H1 (cell line): ENCODE measurements around the gene NID1. TPM values are rescaled to one million over a fixed set of nuclear protein-coding genes. Genes with fewer than 3 reads are reported as not detected.

Experiments used
- CTCF ChIA-PET: fragments of 300-600 bp; sonication (Branson Sonifier 250); formaldehyde crosslinking; loops from one replicate; lab custom pipeline; 2021; ENCODE audit not compliant: partially characterized antibody; lab: Charles Lee
- POLR2A ChIA-PET: fragments of 300-600 bp; sonication (Branson Sonifier 250); formaldehyde crosslinking; loops from one replicate; lab custom pipeline; 2021; ENCODE audit warnings: inconsistent platforms; ENCODE audit not compliant: partially characterized antibody; lab: Charles Lee
- DNase-seq, 2 experiments: peaks; one replicate each; pipeline versions ENCODE4 v3.0.0 to v3.0.0-alpha.2; 2010 to 2022; ENCODE audit warnings: low spot score in 2 of 2, low read depth in 1 of 2, mixed read lengths in 1 of 2
- FAIRE-seq: peaks from 2 replicates; lab custom pipeline; 2011; peaks lifted over from hg19 to GRCh38; lab: Jason Lieb, UNC
- H2AFZ ChIP-seq: 2 replicates; pipeline ENCODE4 v1.8.1; 2012; ENCODE audit warnings: low read length, inconsistent platforms
- H2AK5ac ChIP-seq: 2 replicates; pipeline ENCODE4 v1.6.1; 2013; ENCODE audit warnings: low read depth, low read length
- H2BK120ac ChIP-seq: replicated peaks from 2 replicates; pipeline ENCODE3; 2013; ENCODE audit warnings: low read depth, low read length, inconsistent platforms
- H2BK12ac ChIP-seq: 2 replicates; pipeline ENCODE4 v1.6.1; 2013; ENCODE audit warnings: low read depth, low read length
- H2BK15ac ChIP-seq: 2 replicates; pipeline ENCODE4 v1.6.1; 2013; ENCODE audit warnings: low read length
- H2BK20ac ChIP-seq: 2 replicates; pipeline ENCODE4 v1.6.1; 2013; ENCODE audit warnings: low read length
- H2BK5ac ChIP-seq: 2 replicates; pipeline ENCODE4 v1.6.1; 2013; ENCODE audit warnings: low read depth, low read length
- H3K14ac ChIP-seq: 2 replicates; pipeline ENCODE4 v1.6.1; 2013; ENCODE audit warnings: inconsistent platforms; ENCODE audit not compliant: insufficient read length
- H3K18ac ChIP-seq: 2 replicates; pipeline ENCODE4 v1.6.1; 2013; ENCODE audit warnings: low read length; ENCODE audit errors: extremely low read depth
- H3K23ac ChIP-seq: 2 replicates; pipeline ENCODE4 v1.6.1; 2013; ENCODE audit warnings: inconsistent platforms; ENCODE audit not compliant: insufficient read length
- H3K23me2 ChIP-seq: 2 replicates; pipeline ENCODE4 v1.6.1; 2013; ENCODE audit warnings: low read depth, low read length
- H3K27ac ChIP-seq: 2 replicates; pipeline ENCODE4 v1.6.1; 2011; ENCODE audit warnings: low read depth, low read length, inconsistent platforms
- H3K27me3 ChIP-seq, 4 experiments: replicated peaks in 1 of 4; 1 replicate in 1 of 4; 2 replicates in 3 of 4; pipeline versions ENCODE4 v1.6.1 to v1.8.1; 2011 to 2013; ENCODE audit warnings: low read length in 3 of 4, mild to moderate bottlenecking in 3 of 4, inconsistent platforms in 2 of 4, mixed read lengths in 2 of 4, moderate library complexity in 1 of 4; ENCODE audit not compliant: control insufficient read depth in 3 of 4, insufficient read depth in 3 of 4; ENCODE audit errors: extremely low read depth in 1 of 4
- H3K36me3 ChIP-seq, 4 experiments: 2 replicates each; pipeline versions ENCODE4 v1.6.1 to v1.8.1; 2011 to 2013; ENCODE audit warnings: mild to moderate bottlenecking in 4 of 4, low read length in 3 of 4, moderate library complexity in 2 of 4, control low read depth in 1 of 4, inconsistent platforms in 1 of 4; ENCODE audit not compliant: insufficient read depth in 4 of 4, control insufficient read depth in 2 of 4
- H3K4ac ChIP-seq: replicated peaks from 2 replicates; pipeline ENCODE3; 2013; ENCODE audit warnings: low read length, low read depth, mixed read lengths, inconsistent platforms; ENCODE audit not compliant: insufficient read length
- H3K4me1 ChIP-seq, 4 experiments: replicated peaks in 1 of 4; 1 replicate in 1 of 4; 2 replicates in 3 of 4; pipeline versions ENCODE4 v1.6.1 to v1.8.1; 2011 to 2013; ENCODE audit warnings: low read length in 3 of 4, inconsistent platforms in 2 of 4, mixed read lengths in 1 of 4; ENCODE audit not compliant: insufficient read depth in 4 of 4, control insufficient read depth in 3 of 4
- H3K4me2 ChIP-seq, 2 experiments: 2 replicates each; pipeline versions ENCODE4 v1.6.1 to v1.8.1; 2011 to 2013; ENCODE audit warnings: low read depth in 2 of 2, low read length in 2 of 2, control low read depth in 1 of 2, inconsistent platforms in 1 of 2, mild to moderate bottlenecking in 1 of 2; ENCODE audit not compliant: insufficient read depth in 1 of 2
- H3K4me3 ChIP-seq, 4 experiments: fragments of 200-600, 300-600 bp in 1 of 4; sonication (generic), shearing (Covaris generic), sonication (Bioruptor Twin) in 1 of 4; 2 replicates each; pipeline versions ENCODE4 v1.5.1 to v1.8.1; 2011 to 2016; ENCODE audit warnings: low read length in 4 of 4, low read depth in 3 of 4, control low read depth in 2 of 4, inconsistent platforms in 2 of 4, mild to moderate bottlenecking in 2 of 4, mixed read lengths in 1 of 4, moderate library complexity in 1 of 4; ENCODE audit not compliant: insufficient read depth in 2 of 4; ENCODE audit errors: extremely low read depth in 1 of 4
- H3K56ac ChIP-seq: replicated peaks from 2 replicates; pipeline ENCODE3; 2013; ENCODE audit warnings: low read depth, mild to moderate bottlenecking, mixed read lengths, low read length, inconsistent platforms; ENCODE audit not compliant: insufficient read length
- H3K79me1 ChIP-seq: 2 replicates; pipeline ENCODE4 v1.6.1; 2013; ENCODE audit warnings: low read depth, low read length, control low read depth
- H3K79me2 ChIP-seq, 2 experiments: 2 replicates each; pipeline versions ENCODE4 v1.6.1 to v1.8.1; 2012 to 2013; ENCODE audit warnings: low read length in 2 of 2, mild to moderate bottlenecking in 2 of 2, inconsistent platforms in 1 of 2; ENCODE audit not compliant: insufficient read depth in 2 of 2, control insufficient read depth in 1 of 2
- H3K9ac ChIP-seq, 4 experiments: replicated peaks in 1 of 4; 1 replicate in 1 of 4; 2 replicates in 3 of 4; pipeline versions ENCODE4 v1.6.1 to v1.8.1; 2011 to 2013; ENCODE audit warnings: low read depth in 3 of 4, low read length in 3 of 4, control low read depth in 2 of 4, mild to moderate bottlenecking in 2 of 4, moderate library complexity in 2 of 4, inconsistent platforms in 1 of 4; ENCODE audit errors: extremely low read depth in 1 of 4
- H3K9me3 ChIP-seq, 2 experiments: 2 replicates each; pipeline versions ENCODE4 v1.6.1 to v1.8.1; 2012 to 2013; ENCODE audit warnings: mild to moderate bottlenecking in 2 of 2, moderate library complexity in 2 of 2, control low read depth in 1 of 2, inconsistent platforms in 1 of 2, low read depth in 1 of 2, low read length in 1 of 2, mixed read lengths in 1 of 2; ENCODE audit not compliant: insufficient read depth in 2 of 2
- H4K20me1 ChIP-seq, 2 experiments: replicated peaks in 1 of 2; 2 replicates each; pipeline versions ENCODE3 to v1.8.1; 2011 to 2013; ENCODE audit warnings: inconsistent platforms in 2 of 2, low read length in 2 of 2, mild to moderate bottlenecking in 1 of 2; ENCODE audit not compliant: insufficient read depth in 2 of 2, control insufficient read depth in 1 of 2
- H4K5ac ChIP-seq: 2 replicates; pipeline ENCODE4 v1.6.1; 2013; ENCODE audit warnings: low read length, low read depth, mixed read lengths, inconsistent platforms; ENCODE audit not compliant: insufficient read length
- H4K8ac ChIP-seq: 2 replicates; pipeline ENCODE4 v1.8.0; 2013; ENCODE audit warnings: mild to moderate bottlenecking, moderate library complexity, low read length, inconsistent platforms; ENCODE audit not compliant: insufficient read depth; ENCODE audit errors: extremely low read depth
- H4K91ac ChIP-seq: replicated peaks from 2 replicates; pipeline ENCODE3; 2013; ENCODE audit warnings: low read length, mixed read lengths, inconsistent platforms; ENCODE audit not compliant: insufficient read length
- CHD1 ChIP-seq: IDR thresholded peaks from 2 replicates; pipeline ENCODE4 v1.6.1; 2012; ENCODE audit warnings: low read depth, low read length, improper control_type of control experiment
- EGR1 ChIP-seq: IDR thresholded peaks from 2 replicates; pipeline ENCODE4 v1.6.1; 2011; ENCODE audit warnings: low read depth, low read length, borderline replicate concordance
- EZH2 ChIP-seq: fragments of 200-600 bp; sonication (generic); IDR thresholded peaks from 2 replicates; pipeline ENCODE4 v1.7.1; 2012; ENCODE audit warnings: low read depth, mild to moderate bottlenecking, moderate library complexity, low read length, inconsistent platforms; ENCODE audit not compliant: severe bottlenecking
- HDAC2 ChIP-seq, 2 experiments: fragments of 300-600 bp in 1 of 2; sonication (generic) in 1 of 2; IDR thresholded peaks; 2 replicates each; pipeline ENCODE4 v1.6.1; 2011 to 2012; ENCODE audit warnings: low read depth in 2 of 2, low read length in 2 of 2, mild to moderate bottlenecking in 2 of 2, moderate library complexity in 2 of 2, borderline replicate concordance in 1 of 2, inconsistent platforms in 1 of 2
- NANOG ChIP-seq: IDR thresholded peaks from 2 replicates; pipeline ENCODE4 v1.6.1; 2011; ENCODE audit warnings: low read length, low read depth, mild to moderate bottlenecking, inconsistent platforms; ENCODE audit not compliant: insufficient read depth, poor library complexity, severe bottlenecking
- PHF8 ChIP-seq: fragments of 200-600 bp; sonication (generic); conservative IDR thresholded peaks from 2 replicates; pipeline ENCODE4 v1.7.1; 2012; ENCODE audit warnings: low read depth, mild to moderate bottlenecking, inconsistent platforms, low read length, moderate library complexity
- POLR2A ChIP-seq, 2 experiments: IDR thresholded peaks; 1 replicate in 1 of 2; 2 replicates in 1 of 2; pipeline ENCODE4 v1.6.1; 2011; ENCODE audit warnings: low read depth in 2 of 2, low read length in 2 of 2, mild to moderate bottlenecking in 2 of 2; ENCODE audit errors: control extremely low read depth in 1 of 2
- POLR2AphosphoS5 ChIP-seq: IDR thresholded peaks from 2 replicates; pipeline ENCODE4 v1.6.1; 2011; ENCODE audit warnings: low read depth, low read length
- RXRA ChIP-seq: IDR thresholded peaks from 2 replicates; pipeline ENCODE4 v1.6.1; 2011; ENCODE audit warnings: low read depth, mild to moderate bottlenecking, low read length, moderate library complexity; ENCODE audit not compliant: insufficient read depth
- SIRT6 ChIP-seq: IDR thresholded peaks from one replicate; pipeline ENCODE4 v1.7.1; 2012; ENCODE audit warnings: low read length, inconsistent platforms
- WGBS, 2 experiments: shearing (Covaris generic) in 1 of 2; methylation state at CpG; one replicate each; pipeline versions ENCODE4 v1.1.6 to v1.1.7; 2013 to 2015; ENCODE audit warnings: low lambda C conversion rate in 2 of 2, mixed read lengths in 2 of 2, inconsistent platforms in 1 of 2, low coverage in 1 of 2, missing lambda C conversion rate in 1 of 2; ENCODE audit not compliant: insufficient replicate concordance in 2 of 2, insufficient coverage in 1 of 2, insufficient read length in 1 of 2; ENCODE audit errors: extremely low coverage in 1 of 2, missing lambda C conversion rate in 1 of 2; 5-methylcytosine and 5-hydroxymethylcytosine counted together
- polyA plus RNA-seq, 7 experiments: library from polyadenylated mRNA; depleted of rRNA in 3 of 7; stranded (reverse) in 5 of 7; unstranded in 2 of 7; fragments of >200 nt in 5 of 7; fragments of 200-250 nt in 2 of 7; gene quantifications; 1 replicate in 5 of 7; 2 replicates in 1 of 7; 4 replicates in 1 of 7; pipeline versions ENCODE4 v1.2.1 to v1.2.3, GENCODE V29; 2011 to 2013; ENCODE audit warnings: missing spikeins in 2 of 7, mixed read lengths in 2 of 7
- total RNA-seq: library from RNA; stranded (reverse); fragmentation: NEBNext Ultra II Directional; extraction: Animal tissue kit (Norgen Biotek cat#: 25700); gene quantifications from 2 replicates; pipeline ENCODE4 v1.2.1, GENCODE V29; 2021

The NID1 gene
- total and polyA plus RNA-seq, 2 of the 8 experiments (the other 6 are each of a cell fraction or from before 2014, with no cell fraction given) = 20.9 to 25.4 TPM

DNA sequence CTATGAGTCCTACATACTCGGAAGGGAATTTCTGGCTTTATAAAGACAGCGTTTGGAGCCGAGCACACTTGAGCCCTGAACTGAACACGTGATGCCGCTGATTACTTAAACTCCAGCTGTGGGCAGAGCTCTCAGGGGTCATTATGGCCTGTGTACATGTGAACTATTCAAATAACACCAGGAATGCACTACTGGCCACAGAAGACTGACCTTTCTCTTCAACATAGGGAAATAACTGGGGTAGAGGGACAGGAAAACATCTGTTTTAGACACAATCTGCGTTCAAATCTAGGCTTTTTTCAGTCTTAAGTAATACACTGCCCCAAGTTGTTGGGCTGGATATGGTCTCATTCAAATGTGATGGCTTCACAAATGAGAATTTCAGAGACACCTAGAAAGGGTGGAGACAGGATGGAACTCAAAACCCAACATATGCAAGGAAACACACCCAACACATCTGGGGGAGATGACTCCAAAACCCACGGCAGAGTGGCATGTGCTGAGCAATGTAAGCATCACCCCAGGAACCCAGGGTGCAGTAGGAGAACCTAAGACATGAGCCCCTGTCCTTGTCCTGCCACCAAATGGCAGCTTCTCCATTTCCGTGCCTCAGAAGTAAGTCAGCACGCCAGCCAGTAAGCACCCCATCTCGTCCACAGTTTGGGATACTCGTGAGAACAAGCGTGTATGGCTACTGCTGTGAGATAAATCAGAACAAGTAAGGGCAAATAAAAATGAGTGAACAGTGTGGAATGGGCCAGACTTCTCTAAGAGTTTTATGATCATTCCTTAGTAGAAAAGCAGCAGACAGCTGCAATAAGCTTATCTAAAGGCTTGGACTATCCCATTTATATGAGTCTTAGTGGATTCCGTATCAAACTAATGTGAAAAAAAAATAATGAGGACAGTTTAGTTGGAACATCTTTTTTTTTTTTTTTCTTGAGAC lies 24.9 kb downstream of the NID1 start:
- no peaks in the 10 kb centered on the region for H3K79me1 ChIP-seq
- no peak for FAIRE-seq
- no peak overlapping the region for H2AFZ ChIP-seq
- ChIA-PET POLR2A (interaction anchor here (0.5 kb wide), 1 partner anchor 881 kb away, joined by 3 read pairs; no protein-coding TSS in a partner anchor), CTCF (interaction anchor here (0.7 kb wide), 1 partner anchor 25 kb away, joined by 3 read pairs; no protein-coding TSS in a partner anchor)
- H4K20me1 ChIP-seq = no peaks in the 10 kb centered on the region
- no peak overlapping the region for H2BK20ac ChIP-seq
- H3K4me1 ChIP-seq = no peaks in the 10 kb centered on the region
- no peak overlapping the region for H3K4me3 ChIP-seq
- no peak for TF ChIP-seq SIRT6
- no peak for TF ChIP-seq NANOG
- no peak for TF ChIP-seq EZH2
- TF ChIP-seq RXRA = no peak
- TF ChIP-seq PHF8 = no peak
- TF ChIP-seq EGR1 = no peak
- no peak for TF ChIP-seq HDAC2 (IDR thresholded peaks at IDR 0.05; ENCODE audit: borderline replicate concordance in 1 of 2, low read depth in 2 of 2, low read length in 2 of 2)
- TF ChIP-seq POLR2AphosphoS5 = no peak
- no peak for TF ChIP-seq POLR2A (IDR thresholded peaks at IDR 0.05; ENCODE audit: control extremely low read depth in 1 of 2, low read depth in 2 of 2, low read length in 2 of 2)
- TF ChIP-seq CHD1 = no peak
- no peak overlapping the region for H3K4ac ChIP-seq
- no peak overlapping the region for H3K18ac ChIP-seq
- WGBS, 2 experiments = 87% methylated on average over 13 of the region's 13 CpGs; no CpG with 5 or more reads in 1 of the 2 experiments
- H2BK5ac ChIP-seq = no peak overlapping the region
- DNase-seq = no peak
- H3K27ac ChIP-seq = no peak overlapping the region
- H3K9me3 ChIP-seq = no peaks in the 10 kb centered on the region
- no peak overlapping the region for H3K9ac ChIP-seq
- H2AK5ac ChIP-seq = no peak overlapping the region
- no peaks in the 10 kb centered on the region; a peak in 1 of 8 replicates for H3K36me3 ChIP-seq
- no peaks in the 10 kb centered on the region for H3K79me2 ChIP-seq
- H2BK120ac ChIP-seq = no peak overlapping the region
- H4K5ac ChIP-seq = no peak overlapping the region
- H3K23me2 ChIP-seq = no peaks in the 10 kb centered on the region
- H4K8ac ChIP-seq = no peak overlapping the region; the same call in 1 of the 2 replicates
- H2BK15ac ChIP-seq = no peak overlapping the region
- no peak overlapping the region for H3K23ac ChIP-seq
- no peaks in the 10 kb centered on the region for H3K27me3 ChIP-seq
- no peak overlapping the region for H3K14ac ChIP-seq
- H4K91ac ChIP-seq = no peak overlapping the region
- no peak overlapping the region for H3K56ac ChIP-seq
- no peak overlapping the region for H3K4me2 ChIP-seq
- H2BK12ac ChIP-seq = no peak overlapping the region
